Occipital lobe (tissue), 2 donors: Measurements from ENCODE around the gene HOXA7. TPM values are rescaled to one million over a fixed set of nuclear protein-coding genes. Genes with fewer than 3 reads are reported as not detected.

Source experiments
- DNase-seq: peaks from one replicate; lab custom pipeline; 2025; lab: John Stamatoyannopoulos, UW
- total RNA-seq: library from RNA; depleted of rRNA; stranded (reverse); fragments of >200 nt; gene quantifications from one replicate; pipeline ENCODE4 v1.2.3, GENCODE V29; 2014

The HOXA7 gene
- total RNA-seq, 1 donor from 2014 or later = not detected

GRCh38 chr7:27159266-27160144 lies 3.0 kb upstream of the HOXA7 start:
- DNase-seq = no peak

- no peak for DNase-seq
Measured at GRCh38 chr7:27158436-27159265, 2.2 kb upstream of the HOXA7 start.

- no peak for DNase-seq
Measured at GRCh38 chr7:27157702-27158431, 1.4 kb upstream of the HOXA7 start.

- no peak for DNase-seq
Measured at GRCh38 chr7:27156916-27157701, 634 bp upstream of the HOXA7 start.

- DNase-seq = no peak
Measured at GRCh38 chr7:27155816-27156507, 513 bp downstream of the HOXA7 start.

GRCh38 chr7:27154901-27155815 lies 1.3 kb downstream of the HOXA7 start:
- DNase-seq = no peak

GRCh38 chr7:27154369-27154768 lies 2.1 kb downstream of the HOXA7 start:
- no peak for DNase-seq

GRCh38 chr7:27153526-27153925 lies 2.9 kb downstream of the HOXA7 start:
- no peak for DNase-seq

- no peak for DNase-seq
Measured at GRCh38 chr7:27152816-27153442, 3.5 kb downstream of the HOXA7 start.

GRCh38 chr7:27151931-27152815 lies 4.3 kb downstream of the HOXA7 start, which contains the start of gene HOXA3:
Gene HOXA3 (minus strand): TSS chr7:27152583. CDS start chr7:27110640, 41,943 bp downstream.
- DNase-seq = no peak

GRCh38 chr7:27151341-27151930 lies 5.0 kb downstream of the HOXA7 start:
- no peak for DNase-seq

GRCh38 chr7:27150568-27151340 lies 5.7 kb downstream of the HOXA7 start:
- DNase-seq = no peak

- DNase-seq = no peak
Measured at GRCh38 chr7:27149842-27150567, 6.5 kb downstream of the HOXA7 start.

GRCh38 chr7:27148756-27149641 lies 7.5 kb downstream of the HOXA7 start:
- DNase-seq = no peak
